Stimulated activated CD4-positive, alpha-beta T cell treated with anti-CD3 and anti-CD28 coated beads, TNF-alpha, amount 100 ng/mL, for 4 hours (primary cell): Measurements from ENCODE around the gene HPSE2.
"Not testable (repeated sequence)": the region's sequence is repeated elsewhere in the genome, so short reads cannot be mapped to it uniquely, and the experiment has no call there.

Experiments used
- DNase-seq, 3 experiments: peaks; one replicate each; pipeline ENCODE4 v3.0.0-alpha.2; 2020; ENCODE audit warnings: low read depth in 3 of 3

HPSE2 gene

GRCh38 chr10:99005254-99005653 lies 230.4 kb downstream of the HPSE2 start:
- DNase-seq, result no peak

GRCh38 chr10:99004738-99005137 lies 230.9 kb downstream of the HPSE2 start:
- no peak for DNase-seq

- DNase-seq, result no peak
Measured at GRCh38 chr10:99002392-99002791, 233.3 kb downstream of the HPSE2 start.

- DNase-seq, result no peak
Measured at GRCh38 chr10:98997596-98997995, 238.1 kb downstream of the HPSE2 start.

GRCh38 chr10:98994030-98994429 lies 241.6 kb downstream of the HPSE2 start:
- no peak for DNase-seq

- not testable (repeated sequence) for DNase-seq
Measured at GRCh38 chr10:98983751-98984150, 251.9 kb downstream of the HPSE2 start.

- no peak for DNase-seq
Measured at GRCh38 chr10:98980353-98980752, 255.3 kb downstream of the HPSE2 start.

- no peak for DNase-seq
Measured at GRCh38 chr10:98971464-98971863, 264.2 kb downstream of the HPSE2 start.

GRCh38 chr10:98967601-98968000 lies 268.1 kb downstream of the HPSE2 start:
- no peak for DNase-seq

- no peak for DNase-seq
Measured at GRCh38 chr10:98963608-98964007, 272.0 kb downstream of the HPSE2 start.

GRCh38 chr10:98959379-98959778 lies 276.3 kb downstream of the HPSE2 start:
- DNase-seq, result no peak

GRCh38 chr10:98957801-98958200 lies 277.9 kb downstream of the HPSE2 start:
- DNase-seq, result no peak

GRCh38 chr10:98956576-98957260 lies 278.9 kb downstream of the HPSE2 start:
- no peak for DNase-seq

GRCh38 chr10:98953251-98953650 lies 282.4 kb downstream of the HPSE2 start:
- no peak for DNase-seq

GRCh38 chr10:98951269-98952000 lies 284.2 kb downstream of the HPSE2 start:
- DNase-seq, result no peak

GRCh38 chr10:98950106-98950505 lies 285.5 kb downstream of the HPSE2 start:
- DNase-seq, result no peak

- DNase-seq, result no peak
Measured at GRCh38 chr10:98949306-98949705, 286.3 kb downstream of the HPSE2 start.

GRCh38 chr10:98943681-98944080 lies 292.0 kb downstream of the HPSE2 start:
- no peak for DNase-seq

GRCh38 chr10:98929709-98930108 lies 305.9 kb downstream of the HPSE2 start:
- no peak for DNase-seq

- DNase-seq, result no peak
Measured at GRCh38 chr10:98925651-98926050, 310.0 kb downstream of the HPSE2 start.

GRCh38 chr10:98924526-98924925 lies 311.1 kb downstream of the HPSE2 start:
- no peak for DNase-seq

GRCh38 chr10:98921316-98921715 lies 314.3 kb downstream of the HPSE2 start:
- no peak for DNase-seq

GRCh38 chr10:98920807-98921206 lies 314.8 kb downstream of the HPSE2 start:
- no peak for DNase-seq
